GM12878 (cell line): Measurements from ENCODE around the gene POP7. TPM values are rescaled to one million over a fixed set of nuclear protein-coding genes. Genes with fewer than 3 reads are reported as not detected.

Experiments
- BCLAF1 ChIP-seq: fragments of 450-650 bp; IDR thresholded peaks from 2 replicates; pipeline ENCODE4 v1.6.1; 2017; ENCODE audit warnings: antibody characterized with exemption, mild to moderate bottlenecking, moderate library complexity
- BHLHE40 ChIP-seq, 2 experiments: fragments of 450-650 bp in 1 of 2; IDR thresholded peaks; 2 replicates each; pipeline ENCODE4 v1.6.1; 2011 to 2017; ENCODE audit warnings: low read depth in 2 of 2, borderline replicate concordance in 1 of 2, improper control_type of control experiment in 1 of 2, low read length in 1 of 2, mild to moderate bottlenecking in 1 of 2
- CHD2 ChIP-seq: IDR thresholded peaks from 2 replicates; pipeline ENCODE4 v1.6.1; 2011; ENCODE audit warnings: low read depth, low read length, improper control_type of control experiment, borderline replicate concordance
- FOXM1 ChIP-seq: IDR thresholded peaks from 2 replicates; pipeline ENCODE4 v1.6.1; 2012; ENCODE audit warnings: low read depth, mild to moderate bottlenecking, inconsistent platforms, low read length, moderate library complexity
- GABPA ChIP-seq: IDR thresholded peaks from 2 replicates; pipeline ENCODE4 v1.6.1; 2014; ENCODE audit warnings: antibody characterized with exemption, low read depth, mild to moderate bottlenecking, inconsistent platforms
- LARP7 ChIP-seq: fragments of 450-650 bp; IDR thresholded peaks from 2 replicates; pipeline ENCODE4 v1.6.1; 2017; ENCODE audit warnings: mild to moderate bottlenecking
- MEF2A ChIP-seq: IDR thresholded peaks from 2 replicates; pipeline ENCODE4 v1.6.1; 2011; ENCODE audit warnings: low read depth, mild to moderate bottlenecking, low read length, moderate library complexity; ENCODE audit not compliant: insufficient read depth
- PML ChIP-seq: IDR thresholded peaks from 2 replicates; pipeline ENCODE4 v1.6.1; 2012; ENCODE audit warnings: low read length, inconsistent platforms
- POLR2A ChIP-seq: IDR thresholded peaks from 2 replicates; pipeline ENCODE4 v1.6.1; 2011; ENCODE audit warnings: low read depth, mild to moderate bottlenecking, low read length
- RFX5 ChIP-seq: IDR thresholded peaks from 2 replicates; pipeline ENCODE4 v1.6.1; 2011; ENCODE audit warnings: low read depth, low read length, improper control_type of control experiment
- SMAD5 ChIP-seq: IDR thresholded peaks from 2 replicates; pipeline ENCODE4 v1.6.1; 2016; ENCODE audit warnings: antibody characterized with exemption, low read depth
- SUZ12 ChIP-seq: fragments of 200-600 bp; sonication (generic); IDR thresholded peaks from one replicate; pipeline ENCODE4 v1.6.1; 2018; ENCODE audit warnings: antibody characterized with exemption, mild to moderate bottlenecking; ENCODE audit not compliant: unreplicated experiment
- TARDBP ChIP-seq: IDR thresholded peaks from 2 replicates; pipeline ENCODE4 v1.6.1; 2016; ENCODE audit warnings: borderline replicate concordance
- ZBTB4 ChIP-seq: fragments of 450-650 bp; formaldehyde crosslinking; IDR thresholded peaks from 2 replicates; pipeline ENCODE4 v1.4.0; 2022; ENCODE audit warnings: mild to moderate bottlenecking, moderate library complexity
- ZNF207 ChIP-seq: fragments of 450-650 bp; IDR thresholded peaks from 2 replicates; pipeline ENCODE4 v1.6.1; 2014; ENCODE audit warnings: antibody characterized with exemption, mild to moderate bottlenecking, borderline replicate concordance
- ZNF217 ChIP-seq: fragments of 450-650 bp; IDR thresholded peaks from 2 replicates; pipeline ENCODE4 v1.6.1; 2017; ENCODE audit warnings: antibody characterized with exemption, mild to moderate bottlenecking
- polyA plus RNA-seq, 11 experiments: library from polyadenylated mRNA; depleted of rRNA in 4 of 11; unstranded in 6 of 11; stranded (reverse) in 5 of 11; fragments of >200 nt; fragmentation: Nextera tagmentation in 4 of 11; fragmentation: Illumina TruSeq in 1 of 11; extraction: Ambion mirVana in 4 of 11; extraction: Trizol in 1 of 11; gene quantifications; 1 replicate in 1 of 11; 2 replicates in 10 of 11; pipeline versions ENCODE4 v1.2.1 to v1.2.3, GENCODE V29; 2011 to 2016; ENCODE audit warnings: inconsistent platforms in 2 of 11, missing spikeins in 2 of 11, low read depth in 1 of 11
- total RNA-seq, 4 experiments: library from RNA; depleted of rRNA in 3 of 4; stranded (reverse); fragments of >200 nt in 3 of 4; fragmentation: Illumina TruSeq in 1 of 4; extraction: Trizol in 1 of 4; gene quantifications; 2 replicates each; pipeline versions ENCODE4 v1.2.1 to v1.2.3, GENCODE V29; 2013 to 2021
- TF ChIP-seq, protein P1 (sequence below): fragments of 450-650 bp; IDR thresholded peaks from 2 replicates; pipeline ENCODE4 v1.6.1; 2017; ENCODE audit warnings: mild to moderate bottlenecking, moderate library complexity
- TF ChIP-seq, protein P2 (sequence below): fragments of 450-650 bp; formaldehyde crosslinking; IDR thresholded peaks from 2 replicates; pipeline ENCODE4 v1.4.0; 2020; ENCODE audit warnings: mild to moderate bottlenecking, moderate library complexity

POP7 gene
- total and polyA plus RNA-seq, 10 of the 15 experiments (the other 5 are each of a cell fraction or from before 2014, with no cell fraction given) = 12.1 to 148 (median 51.7) TPM

- TF ChIP-seq, protein P1, sequence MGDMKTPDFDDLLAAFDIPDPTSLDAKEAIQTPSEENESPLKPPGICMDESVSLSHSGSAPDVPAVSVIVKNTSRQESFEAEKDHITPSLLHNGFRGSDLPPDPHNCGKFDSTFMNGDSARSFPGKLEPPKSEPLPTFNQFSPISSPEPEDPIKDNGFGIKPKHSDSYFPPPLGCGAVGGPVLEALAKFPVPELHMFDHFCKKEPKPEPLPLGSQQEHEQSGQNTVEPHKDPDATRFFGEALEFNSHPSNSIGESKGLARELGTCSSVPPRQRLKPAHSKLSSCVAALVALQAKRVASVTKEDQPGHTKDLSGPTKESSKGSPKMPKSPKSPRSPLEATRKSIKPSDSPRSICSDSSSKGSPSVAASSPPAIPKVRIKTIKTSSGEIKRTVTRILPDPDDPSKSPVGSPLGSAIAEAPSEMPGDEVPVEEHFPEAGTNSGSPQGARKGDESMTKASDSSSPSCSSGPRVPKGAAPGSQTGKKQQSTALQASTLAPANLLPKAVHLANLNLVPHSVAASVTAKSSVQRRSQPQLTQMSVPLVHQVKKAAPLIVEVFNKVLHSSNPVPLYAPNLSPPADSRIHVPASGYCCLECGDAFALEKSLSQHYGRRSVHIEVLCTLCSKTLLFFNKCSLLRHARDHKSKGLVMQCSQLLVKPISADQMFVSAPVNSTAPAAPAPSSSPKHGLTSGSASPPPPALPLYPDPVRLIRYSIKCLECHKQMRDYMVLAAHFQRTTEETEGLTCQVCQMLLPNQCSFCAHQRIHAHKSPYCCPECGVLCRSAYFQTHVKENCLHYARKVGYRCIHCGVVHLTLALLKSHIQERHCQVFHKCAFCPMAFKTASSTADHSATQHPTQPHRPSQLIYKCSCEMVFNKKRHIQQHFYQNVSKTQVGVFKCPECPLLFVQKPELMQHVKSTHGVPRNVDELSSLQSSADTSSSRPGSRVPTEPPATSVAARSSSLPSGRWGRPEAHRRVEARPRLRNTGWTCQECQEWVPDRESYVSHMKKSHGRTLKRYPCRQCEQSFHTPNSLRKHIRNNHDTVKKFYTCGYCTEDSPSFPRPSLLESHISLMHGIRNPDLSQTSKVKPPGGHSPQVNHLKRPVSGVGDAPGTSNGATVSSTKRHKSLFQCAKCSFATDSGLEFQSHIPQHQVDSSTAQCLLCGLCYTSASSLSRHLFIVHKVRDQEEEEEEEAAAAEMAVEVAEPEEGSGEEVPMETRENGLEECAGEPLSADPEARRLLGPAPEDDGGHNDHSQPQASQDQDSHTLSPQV = no peak
- no peak for TF ChIP-seq BHLHE40 (IDR thresholded peaks at IDR 0.05; ENCODE audit: borderline replicate concordance in 1 of 2, low read depth in 2 of 2, low read length in 1 of 2)
- TF ChIP-seq LARP7 = peak; percentile 87
- no peak for TF ChIP-seq GABPA
- TF ChIP-seq RFX5 = no peak
- TF ChIP-seq SMAD5 = no peak
- TF ChIP-seq ZNF207 = no peak
- TF ChIP-seq ZNF217 = no peak
- no peak for TF ChIP-seq ZBTB4
- TF ChIP-seq FOXM1 = no peak
- no peak for TF ChIP-seq BCLAF1
- TF ChIP-seq PML = no peak
- TF ChIP-seq CHD2 = no peak
- no peak for TF ChIP-seq TARDBP
- no peak for TF ChIP-seq POLR2A
- TF ChIP-seq, protein P2, sequence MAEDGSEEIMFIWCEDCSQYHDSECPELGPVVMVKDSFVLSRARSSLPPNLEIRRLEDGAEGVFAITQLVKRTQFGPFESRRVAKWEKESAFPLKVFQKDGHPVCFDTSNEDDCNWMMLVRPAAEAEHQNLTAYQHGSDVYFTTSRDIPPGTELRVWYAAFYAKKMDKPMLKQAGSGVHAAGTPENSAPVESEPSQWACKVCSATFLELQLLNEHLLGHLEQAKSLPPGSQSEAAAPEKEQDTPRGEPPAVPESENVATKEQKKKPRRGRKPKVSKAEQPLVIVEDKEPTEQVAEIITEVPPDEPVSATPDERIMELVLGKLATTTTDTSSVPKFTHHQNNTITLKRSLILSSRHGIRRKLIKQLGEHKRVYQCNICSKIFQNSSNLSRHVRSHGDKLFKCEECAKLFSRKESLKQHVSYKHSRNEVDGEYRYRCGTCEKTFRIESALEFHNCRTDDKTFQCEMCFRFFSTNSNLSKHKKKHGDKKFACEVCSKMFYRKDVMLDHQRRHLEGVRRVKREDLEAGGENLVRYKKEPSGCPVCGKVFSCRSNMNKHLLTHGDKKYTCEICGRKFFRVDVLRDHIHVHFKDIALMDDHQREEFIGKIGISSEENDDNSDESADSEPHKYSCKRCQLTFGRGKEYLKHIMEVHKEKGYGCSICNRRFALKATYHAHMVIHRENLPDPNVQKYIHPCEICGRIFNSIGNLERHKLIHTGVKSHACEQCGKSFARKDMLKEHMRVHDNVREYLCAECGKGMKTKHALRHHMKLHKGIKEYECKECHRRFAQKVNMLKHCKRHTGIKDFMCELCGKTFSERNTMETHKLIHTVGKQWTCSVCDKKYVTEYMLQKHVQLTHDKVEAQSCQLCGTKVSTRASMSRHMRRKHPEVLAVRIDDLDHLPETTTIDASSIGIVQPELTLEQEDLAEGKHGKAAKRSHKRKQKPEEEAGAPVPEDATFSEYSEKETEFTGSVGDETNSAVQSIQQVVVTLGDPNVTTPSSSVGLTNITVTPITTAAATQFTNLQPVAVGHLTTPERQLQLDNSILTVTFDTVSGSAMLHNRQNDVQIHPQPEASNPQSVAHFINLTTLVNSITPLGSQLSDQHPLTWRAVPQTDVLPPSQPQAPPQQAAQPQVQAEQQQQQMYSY (CRISPR knock-in tag) = no peak
- no peak for TF ChIP-seq MEF2A
- no peak for TF ChIP-seq SUZ12
Observed at GRCh38 chr7:100705320-100705752, 585 bp upstream of the POP7 start (continued).
